Measurements from ENCODE around the gene RUFY3. TPM values are rescaled to one million over a fixed set of nuclear protein-coding genes. Genes with fewer than 3 reads are reported as not detected.

RUFY3 gene
- total and polyA plus RNA-seq, 2 of the 13 experiments (the other 11 are each of a cell fraction or from before 2014, with no cell fraction given) = 17.9 to 25.3 TPM

DNA sequence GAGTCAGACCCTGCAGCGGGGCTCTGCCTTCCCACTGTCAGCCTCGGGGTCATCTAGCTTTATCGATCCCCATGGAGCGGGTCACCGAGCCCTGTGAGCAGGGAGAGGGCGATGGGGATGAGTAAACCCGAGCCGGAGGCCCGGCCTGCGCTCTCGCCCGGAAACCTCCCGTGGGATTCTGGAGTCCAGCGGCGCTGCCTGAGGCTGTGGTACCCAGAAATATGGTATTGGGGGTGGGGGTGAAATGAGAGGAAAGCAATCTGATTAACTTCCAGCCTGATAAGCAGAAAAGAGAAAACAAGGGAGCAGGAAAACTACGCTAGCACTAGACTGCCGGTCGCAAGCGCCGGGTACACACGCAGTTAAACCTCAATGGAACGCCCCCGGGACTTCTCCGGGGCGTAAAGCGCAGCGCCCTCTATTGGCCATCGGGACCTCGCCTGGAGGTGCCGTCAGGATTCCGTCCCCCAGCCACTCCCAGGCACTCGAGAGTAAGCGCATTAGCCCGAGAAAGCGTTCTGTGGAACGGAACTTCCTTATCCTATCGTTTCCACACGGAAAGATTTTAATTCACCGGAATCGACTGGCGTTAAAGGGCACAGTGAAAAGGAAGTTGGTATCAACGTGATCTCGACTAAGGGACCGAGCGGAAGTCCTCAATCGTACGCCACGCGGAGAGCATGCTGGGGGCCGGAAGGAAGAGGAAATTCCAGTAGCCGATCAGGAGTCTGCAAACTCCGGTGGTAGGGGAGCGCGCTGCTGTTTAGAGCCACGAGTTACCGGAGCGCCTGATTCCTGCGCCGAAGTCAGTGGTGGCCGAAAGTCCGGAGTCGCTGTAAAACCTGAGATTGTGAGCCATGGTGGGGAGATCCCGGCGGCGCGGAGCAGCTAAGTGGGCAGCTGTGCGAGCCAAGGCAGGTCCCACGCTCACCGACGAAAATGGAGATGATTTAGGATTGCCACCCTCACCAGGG, 33.7 kb upstream of the RUFY3 start, which contains the start of gene UTP3 (continued):
- TF ChIP-seq ZNF280D (CRISPR knock-in tag; IDR thresholded peaks at IDR 0.05) (peak; percentile 83; the same call in 1 of the 2 replicates), ZNF12 (CRISPR knock-in tag; IDR thresholded peaks at IDR 0.05) (0 out of 2 replicates have a peak, but pooled peaks have one; percentile 71), ZNF143 (CRISPR knock-in tag; IDR thresholded peaks at IDR 0.05) (peak; percentile 94), SP5 (CRISPR knock-in tag; IDR thresholded peaks at IDR 0.05; ENCODE audit: borderline replicate concordance, low read depth) (0 out of 2 replicates have a peak, but pooled peaks have one; percentile 26), ZSCAN21 (CRISPR knock-in tag; IDR thresholded peaks at IDR 0.05; ENCODE audit: borderline replicate concordance) (no peak; the same call in 1 of the 2 replicates), ELF1 (CRISPR knock-in tag; IDR thresholded peaks at IDR 0.05) (peak; percentile 92), TARDBP (CRISPR knock-in tag; IDR thresholded peaks at IDR 0.05) (peak; percentile 87), KAT8 (CRISPR knock-in tag; IDR thresholded peaks at IDR 0.05) (peak; percentile 100), CERS6 (CRISPR knock-in tag; IDR thresholded peaks at IDR 0.05) (no peak), NCOA1 (CRISPR knock-in tag; IDR thresholded peaks at IDR 0.05) (no peak), ZNF614 (CRISPR knock-in tag; IDR thresholded peaks at IDR 0.05; ENCODE audit: borderline replicate concordance) (peak; percentile 100), PAWR (CRISPR knock-in tag; IDR thresholded peaks at IDR 0.05; ENCODE audit: borderline replicate concordance) (0 out of 2 replicates have a peak, but pooled peaks have one; percentile 59), ZNF564 (CRISPR knock-in tag; IDR thresholded peaks at IDR 0.05) (no peak), SOX13 (IDR thresholded peaks at IDR 0.05) (no peak), SOX13 (CRISPR knock-in tag; conservative IDR thresholded peaks at IDR 0.05 in 1 of 2, IDR thresholded peaks at IDR 0.05 in 1 of 2) (peak in 1 of 2 experiments; percentile 63; a peak in 2 of 4 replicates)
- TF ChIP-seq, protein P1, sequence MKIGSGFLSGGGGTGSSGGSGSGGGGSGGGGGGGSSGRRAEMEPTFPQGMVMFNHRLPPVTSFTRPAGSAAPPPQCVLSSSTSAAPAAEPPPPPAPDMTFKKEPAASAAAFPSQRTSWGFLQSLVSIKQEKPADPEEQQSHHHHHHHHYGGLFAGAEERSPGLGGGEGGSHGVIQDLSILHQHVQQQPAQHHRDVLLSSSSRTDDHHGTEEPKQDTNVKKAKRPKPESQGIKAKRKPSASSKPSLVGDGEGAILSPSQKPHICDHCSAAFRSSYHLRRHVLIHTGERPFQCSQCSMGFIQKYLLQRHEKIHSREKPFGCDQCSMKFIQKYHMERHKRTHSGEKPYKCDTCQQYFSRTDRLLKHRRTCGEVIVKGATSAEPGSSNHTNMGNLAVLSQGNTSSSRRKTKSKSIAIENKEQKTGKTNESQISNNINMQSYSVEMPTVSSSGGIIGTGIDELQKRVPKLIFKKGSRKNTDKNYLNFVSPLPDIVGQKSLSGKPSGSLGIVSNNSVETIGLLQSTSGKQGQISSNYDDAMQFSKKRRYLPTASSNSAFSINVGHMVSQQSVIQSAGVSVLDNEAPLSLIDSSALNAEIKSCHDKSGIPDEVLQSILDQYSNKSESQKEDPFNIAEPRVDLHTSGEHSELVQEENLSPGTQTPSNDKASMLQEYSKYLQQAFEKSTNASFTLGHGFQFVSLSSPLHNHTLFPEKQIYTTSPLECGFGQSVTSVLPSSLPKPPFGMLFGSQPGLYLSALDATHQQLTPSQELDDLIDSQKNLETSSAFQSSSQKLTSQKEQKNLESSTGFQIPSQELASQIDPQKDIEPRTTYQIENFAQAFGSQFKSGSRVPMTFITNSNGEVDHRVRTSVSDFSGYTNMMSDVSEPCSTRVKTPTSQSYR (CRISPR knock-in tag; IDR thresholded peaks at IDR 0.05; ENCODE audit: borderline replicate concordance) = no peak; the same call in 1 of the 2 replicates
- TF ChIP-seq, protein P2, sequence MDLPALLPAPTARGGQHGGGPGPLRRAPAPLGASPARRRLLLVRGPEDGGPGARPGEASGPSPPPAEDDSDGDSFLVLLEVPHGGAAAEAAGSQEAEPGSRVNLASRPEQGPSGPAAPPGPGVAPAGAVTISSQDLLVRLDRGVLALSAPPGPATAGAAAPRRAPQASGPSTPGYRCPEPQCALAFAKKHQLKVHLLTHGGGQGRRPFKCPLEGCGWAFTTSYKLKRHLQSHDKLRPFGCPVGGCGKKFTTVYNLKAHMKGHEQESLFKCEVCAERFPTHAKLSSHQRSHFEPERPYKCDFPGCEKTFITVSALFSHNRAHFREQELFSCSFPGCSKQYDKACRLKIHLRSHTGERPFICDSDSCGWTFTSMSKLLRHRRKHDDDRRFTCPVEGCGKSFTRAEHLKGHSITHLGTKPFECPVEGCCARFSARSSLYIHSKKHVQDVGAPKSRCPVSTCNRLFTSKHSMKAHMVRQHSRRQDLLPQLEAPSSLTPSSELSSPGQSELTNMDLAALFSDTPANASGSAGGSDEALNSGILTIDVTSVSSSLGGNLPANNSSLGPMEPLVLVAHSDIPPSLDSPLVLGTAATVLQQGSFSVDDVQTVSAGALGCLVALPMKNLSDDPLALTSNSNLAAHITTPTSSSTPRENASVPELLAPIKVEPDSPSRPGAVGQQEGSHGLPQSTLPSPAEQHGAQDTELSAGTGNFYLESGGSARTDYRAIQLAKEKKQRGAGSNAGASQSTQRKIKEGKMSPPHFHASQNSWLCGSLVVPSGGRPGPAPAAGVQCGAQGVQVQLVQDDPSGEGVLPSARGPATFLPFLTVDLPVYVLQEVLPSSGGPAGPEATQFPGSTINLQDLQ (CRISPR knock-in tag; IDR thresholded peaks at IDR 0.05) = peak; percentile 69; the same call in 1 of the 2 replicates
